ENCODE measurements around the gene MAP3K19. TPM values are rescaled to one million over a fixed set of nuclear protein-coding genes. Genes with fewer than 3 reads are reported as not detected.

The MAP3K19 gene
- total and polyA plus RNA-seq, 2 of the 8 experiments (the other 6 are each of a cell fraction or from before 2014, with no cell fraction given), result not detected

DNA sequence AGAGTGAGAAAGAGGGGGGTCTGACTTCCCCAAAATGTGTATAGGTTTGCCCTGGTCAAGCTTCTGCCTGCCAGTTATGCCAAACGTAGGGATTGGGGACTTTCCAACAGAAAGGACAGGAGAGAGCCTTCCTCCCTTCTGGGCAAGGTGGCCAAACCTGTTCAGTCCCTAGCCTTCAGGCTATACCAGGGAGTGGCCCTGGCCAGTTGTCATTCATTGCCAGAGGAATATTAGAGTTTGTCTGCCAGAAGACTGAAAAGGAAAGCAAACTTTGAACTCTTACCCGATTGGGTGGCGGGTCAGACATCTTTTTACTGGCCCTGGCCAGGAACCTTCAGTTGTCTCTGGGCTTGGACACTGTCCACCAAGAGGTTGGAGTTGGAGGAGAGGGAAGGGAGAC lies 27.0 kb upstream of the MAP3K19 start:
- no peaks in the 10 kb centered on the region for H4K20me1 ChIP-seq (replicated peaks in 1 of 2; ENCODE audit: control insufficient read depth in 1 of 2, insufficient read depth in 2 of 2, low read length in 2 of 2)
- H2BK15ac ChIP-seq (ENCODE audit: low read length), result no peak overlapping the region
- no peak overlapping the region for H2BK5ac ChIP-seq (ENCODE audit: low read depth, low read length)
- H3K4me3 ChIP-seq (ENCODE audit: extremely low read depth in 1 of 4, insufficient read depth in 2 of 4, low read depth in 3 of 4, low read length in 4 of 4), result no peak overlapping the region
- H3K9me3 ChIP-seq (ENCODE audit: insufficient read depth in 2 of 2, low read depth in 1 of 2, low read length in 1 of 2), result peaks cover 41 to 43% of the 10 kb centered on the region in 2 experiments
- peaks cover 2% of the 10 kb centered on the region; the same call in 1 of the 2 replicates for H3K79me1 ChIP-seq (ENCODE audit: low read depth, low read length)
- no peak overlapping the region for H2BK120ac ChIP-seq (replicated peaks; ENCODE audit: low read depth, low read length)
- no peak overlapping the region for H2BK12ac ChIP-seq (ENCODE audit: low read depth, low read length)
- no peak overlapping the region for H3K23ac ChIP-seq (ENCODE audit: insufficient read length)
- no peak overlapping the region for H2AFZ ChIP-seq (ENCODE audit: low read length)
- no peak overlapping the region for H3K9ac ChIP-seq (replicated peaks in 1 of 4; ENCODE audit: extremely low read depth in 1 of 4, low read depth in 3 of 4, low read length in 3 of 4)
- no peak for FAIRE-seq
- H3K4ac ChIP-seq (replicated peaks; ENCODE audit: insufficient read length, low read depth, low read length), result no peak overlapping the region
- no peak overlapping the region for H3K4me2 ChIP-seq (ENCODE audit: insufficient read depth in 1 of 2, low read depth in 2 of 2, low read length in 2 of 2)
- ChIA-PET CTCF (ENCODE audit: partially characterized antibody) (interaction anchor here (0.6 kb wide), 1 partner anchor 412 kb away, joined by 5 read pairs; no protein-coding TSS in a partner anchor), POLR2A (ENCODE audit: partially characterized antibody) (no interaction called here)
- no peak overlapping the region for H4K5ac ChIP-seq (ENCODE audit: insufficient read length, low read depth, low read length)
- no peak overlapping the region for H2AK5ac ChIP-seq (ENCODE audit: low read depth, low read length)
- H3K27me3 ChIP-seq (replicated peaks in 1 of 4; ENCODE audit: control insufficient read depth in 3 of 4, extremely low read depth in 1 of 4, insufficient read depth in 3 of 4, low read length in 3 of 4), result no peaks in the 10 kb centered on the region
- H2BK20ac ChIP-seq (ENCODE audit: low read length), result no peak overlapping the region
- H3K14ac ChIP-seq (ENCODE audit: insufficient read length), result no peak overlapping the region
- 97% methylated on average over 3 of the region's 3 CpGs; no CpG with 5 or more reads in 1 of the 2 experiments for WGBS, 2 experiments (ENCODE audit: extremely low coverage in 1 of 2, insufficient coverage in 1 of 2, insufficient read length in 1 of 2, insufficient replicate concordance in 2 of 2, low coverage in 1 of 2, low lambda C conversion rate in 2 of 2, missing lambda C conversion rate in 1 of 2)
- H3K79me2 ChIP-seq (ENCODE audit: control insufficient read depth in 1 of 2, insufficient read depth in 2 of 2, low read length in 2 of 2), result peaks cover 0 to 24% of the 10 kb centered on the region in 2 experiments; a peak in 3 of 4 replicates
- no peak overlapping the region for H3K27ac ChIP-seq (ENCODE audit: low read depth, low read length)
- no peaks in the 10 kb centered on the region for H3K23me2 ChIP-seq (ENCODE audit: low read depth, low read length)
- TF ChIP-seq CBX8 (IDR thresholded peaks at IDR 0.05; ENCODE audit: borderline replicate concordance, low read depth, low read length) (no peak), CHD2 (IDR thresholded peaks at IDR 0.05; ENCODE audit: low read length) (no peak), BRCA1 (IDR thresholded peaks at IDR 0.05; ENCODE audit: low read depth, low read length) (no peak), JUN (IDR thresholded peaks at IDR 0.05; ENCODE audit: low read depth, low read length) (no peak), BCL11A (IDR thresholded peaks at IDR 0.05; ENCODE audit: low read depth in 2 of 2, low read length in 2 of 2) (no peak), SRF (IDR thresholded peaks at IDR 0.05; ENCODE audit: low read depth, low read length) (no peak), YY1 (IDR thresholded peaks at IDR 0.05; ENCODE audit: low read depth, low read length) (no peak), SAP30 (IDR thresholded peaks at IDR 0.05; ENCODE audit: insufficient read depth, insufficient replicate concordance, low read length) (no peak), CREB1 (IDR thresholded peaks at IDR 0.05) (no peak), HDAC6 (IDR thresholded peaks at IDR 0.05; ENCODE audit: low read depth, low read length) (no peak), GABPA (IDR thresholded peaks at IDR 0.05; ENCODE audit: borderline replicate concordance, insufficient read depth, low read length) (no peak), FOSL1 (IDR thresholded peaks at IDR 0.05; ENCODE audit: insufficient read depth, low read depth, low read length) (no peak)
- TF ChIP-seq, protein P1, sequence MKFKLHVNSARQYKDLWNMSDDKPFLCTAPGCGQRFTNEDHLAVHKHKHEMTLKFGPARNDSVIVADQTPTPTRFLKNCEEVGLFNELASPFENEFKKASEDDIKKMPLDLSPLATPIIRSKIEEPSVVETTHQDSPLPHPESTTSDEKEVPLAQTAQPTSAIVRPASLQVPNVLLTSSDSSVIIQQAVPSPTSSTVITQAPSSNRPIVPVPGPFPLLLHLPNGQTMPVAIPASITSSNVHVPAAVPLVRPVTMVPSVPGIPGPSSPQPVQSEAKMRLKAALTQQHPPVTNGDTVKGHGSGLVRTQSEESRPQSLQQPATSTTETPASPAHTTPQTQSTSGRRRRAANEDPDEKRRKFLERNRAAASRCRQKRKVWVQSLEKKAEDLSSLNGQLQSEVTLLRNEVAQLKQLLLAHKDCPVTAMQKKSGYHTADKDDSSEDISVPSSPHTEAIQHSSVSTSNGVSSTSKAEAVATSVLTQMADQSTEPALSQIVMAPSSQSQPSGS (IDR thresholded peaks at IDR 0.05; ENCODE audit: low read length), result no peak
- no peak overlapping the region for H4K8ac ChIP-seq (ENCODE audit: extremely low read depth, insufficient read depth, low read length)
- H4K91ac ChIP-seq (replicated peaks; ENCODE audit: insufficient read length, low read length), result no peak overlapping the region
- H3K56ac ChIP-seq (replicated peaks; ENCODE audit: insufficient read length, low read depth, low read length), result no peak overlapping the region
- H3K36me3 ChIP-seq (ENCODE audit: control insufficient read depth in 2 of 4, insufficient read depth in 4 of 4, low read length in 3 of 4), result peaks cover 0 to 38% (median 9%) of the 10 kb centered on the region in 4 experiments; a peak in 3 of 8 replicates
- no peaks in the 10 kb centered on the region for H3K4me1 ChIP-seq (replicated peaks in 1 of 4; ENCODE audit: control insufficient read depth in 3 of 4, insufficient read depth in 4 of 4, low read length in 3 of 4)
- no peak for DNase-seq (ENCODE audit: low read depth in 1 of 2, low spot score in 2 of 2)
- no peak overlapping the region for H3K18ac ChIP-seq (ENCODE audit: extremely low read depth, low read length)

All from H1 (cell line).